Urinary bladder (tissue), 4 donors: ENCODE data around the gene LZIC. TPM values are rescaled to one million over a fixed set of nuclear protein-coding genes. Genes with fewer than 3 reads are reported as not detected.
A peak's percentile ranks its signal among the peaks of the same experiment; 100 is the strongest.
"Not testable (repeated sequence)": the region's sequence is repeated elsewhere in the genome, so short reads cannot be mapped to it uniquely, and the experiment has no call there.

Source experiments
- DNase-seq: peaks from one replicate; pipeline ENCODE4 v3.0.0-alpha.2; 2015; ENCODE audit errors: extremely low spot score
- H3K27ac ChIP-seq: one replicate; pipeline ENCODE4 v1.5.1; 2013; ENCODE audit warnings: low read depth, mild to moderate bottlenecking, moderate library complexity
- H3K36me3 ChIP-seq: one replicate; pipeline ENCODE4 v1.6.1; 2013; ENCODE audit warnings: mild to moderate bottlenecking, moderate library complexity; ENCODE audit not compliant: insufficient read depth
- H3K4me1 ChIP-seq: one replicate; pipeline ENCODE4 v1.6.1; 2013; ENCODE audit warnings: mild to moderate bottlenecking, moderate library complexity; ENCODE audit not compliant: insufficient read depth
- H3K4me3 ChIP-seq: one replicate; pipeline ENCODE4 v1.5.1; 2013; ENCODE audit warnings: low read depth, low read length
- WGBS: extraction: QIAGEN DNeasy Blood & Tissue Kit; methylation state at CpG from one replicate; pipeline ENCODE4 v1.1.7; 2013; 5-methylcytosine and 5-hydroxymethylcytosine counted together
- polyA plus RNA-seq: library from polyadenylated mRNA; stranded (reverse); fragments of 200-250 nt; gene quantifications from one replicate; pipeline ENCODE4 v1.2.3, GENCODE V29; 2013
- total RNA-seq: library from RNA; depleted of rRNA; stranded (reverse); fragments of >200 nt; gene quantifications from one replicate; pipeline ENCODE4 v1.2.3, GENCODE V29; 2014
- donor health status: healthy with polysubstance abuse.
- donor health status: healthy.

Gene LZIC
- total and polyA plus RNA-seq, 2 donors = 25.2 to 67.1 TPM

- no peak overlapping the region for H3K27ac ChIP-seq
- no peak overlapping the region for H3K4me3 ChIP-seq
- WGBS = 45% methylated on average over 5 of the region's 5 CpGs
- no peak for DNase-seq
- H3K4me1 ChIP-seq = no peaks in the 10 kb centered on the region
- no peaks in the 10 kb centered on the region for H3K36me3 ChIP-seq
Measured at GRCh38 chr1:9922342-9922741, 20.8 kb downstream of the LZIC start.

- WGBS = 93% methylated on average over 5 of the region's 5 CpGs
- Histone ChIP-seq H3K27ac (no peak overlapping the region), H3K4me1 (no peaks in the 10 kb centered on the region), H3K36me3 (no peaks in the 10 kb centered on the region), H3K4me3 (no peak overlapping the region)
- no peak for DNase-seq
Measured at GRCh38 chr1:9920606-9921005, 22.6 kb downstream of the LZIC start.

GRCh38 chr1:9917901-9918300 lies 25.3 kb downstream of the LZIC start:
- WGBS = 92% methylated on average over 1 of the region's 1 CpG
- no peak for DNase-seq
- H3K4me1 ChIP-seq = no peaks in the 10 kb centered on the region

GRCh38 chr1:9917495-9917894 lies 25.7 kb downstream of the LZIC start:
- H3K27ac ChIP-seq, H3K4me3 ChIP-seq, H3K36me3 ChIP-seq, DNase-seq, H3K4me1 ChIP-seq: not testable (repeated sequence)
- WGBS = 86% methylated on average over 3 of the region's 3 CpGs

More at GRCh38 chr1:9917901-9918300, 25.3 kb downstream of the LZIC start:
- no peak overlapping the region for H3K4me3 ChIP-seq
- no peak overlapping the region for H3K27ac ChIP-seq
- no peaks in the 10 kb centered on the region for H3K36me3 ChIP-seq

DNA sequence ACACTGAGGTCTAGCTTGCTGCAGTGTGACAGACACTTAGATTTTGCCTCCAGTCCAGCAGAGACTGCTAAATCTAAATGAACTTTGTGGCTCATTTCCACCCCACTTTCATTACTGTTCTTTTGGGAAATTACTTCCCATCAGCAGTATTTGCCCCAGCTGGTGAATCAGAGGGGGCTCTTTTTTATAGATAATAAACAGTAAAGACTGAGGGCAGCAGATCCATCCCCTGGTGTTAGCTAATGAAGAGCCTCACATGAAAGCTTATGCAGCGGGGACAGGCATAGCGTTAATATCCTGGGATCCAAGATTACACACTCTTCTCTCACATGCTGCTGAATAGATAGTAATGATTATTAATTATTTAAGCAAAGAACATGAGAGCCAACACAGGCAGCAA lies 26.7 kb downstream of the LZIC start:
- DNase-seq = no peak
- WGBS = 90% methylated on average over 2 of the region's 2 CpGs

GRCh38 chr1:9914610-9914937 lies 28.6 kb downstream of the LZIC start:
- no peaks in the 10 kb centered on the region for H3K36me3 ChIP-seq
- H3K4me1 ChIP-seq = no peaks in the 10 kb centered on the region
- no peak for DNase-seq
- 51% methylated on average over 2 of the region's 2 CpGs for WGBS
- no peak overlapping the region for H3K4me3 ChIP-seq
- no peak overlapping the region for H3K27ac ChIP-seq

More for the DNA sequence above, 26.7 kb downstream of the LZIC start:
- H3K4me1 ChIP-seq = no peaks in the 10 kb centered on the region
- no peaks in the 10 kb centered on the region for H3K36me3 ChIP-seq
- no peak overlapping the region for H3K4me3 ChIP-seq
- H3K27ac ChIP-seq = no peak overlapping the region

- no peaks in the 10 kb centered on the region for H3K36me3 ChIP-seq
- H3K4me3 ChIP-seq = no peak overlapping the region
- no peaks in the 10 kb centered on the region for H3K4me1 ChIP-seq
- no peak overlapping the region for H3K27ac ChIP-seq
- WGBS = 90% methylated on average over 12 of the region's 12 CpGs
- no peak for DNase-seq
Measured at GRCh38 chr1:9912264-9912936, 30.8 kb downstream of the LZIC start.

- no peaks in the 10 kb centered on the region for H3K36me3 ChIP-seq
- H3K4me1 ChIP-seq = no peaks in the 10 kb centered on the region
- peak overlapping the region; percentile 38 for H3K4me3 ChIP-seq
- peak overlapping the region; percentile 90 for H3K27ac ChIP-seq
- WGBS = under 1% methylated on average over 45 of the region's 45 CpGs
- peak; percentile 95 for DNase-seq
Measured at GRCh38 chr1:9910423-9911178, 32.6 kb downstream of the LZIC start.

- no peak for DNase-seq
- Histone ChIP-seq H3K27ac (peak within 1 kb of the TSS; percentile 90), H3K4me1 (no peaks in the 10 kb centered on the region), H3K36me3 (no peaks in the 10 kb centered on the region), H3K4me3 (peak within 1 kb of the TSS; percentile 96)
- under 1% methylated on average over 54 of the region's 55 CpGs for WGBS
Measured at GRCh38 chr1:9910076-9910422, 33.1 kb downstream of the LZIC start, which contains the start of gene CTNNBIP1. TSS of gene CTNNBIP1 (minus strand) at chr1:9910269. CDS start at chr1:9872064, 38,205 bp downstream.

DNA sequence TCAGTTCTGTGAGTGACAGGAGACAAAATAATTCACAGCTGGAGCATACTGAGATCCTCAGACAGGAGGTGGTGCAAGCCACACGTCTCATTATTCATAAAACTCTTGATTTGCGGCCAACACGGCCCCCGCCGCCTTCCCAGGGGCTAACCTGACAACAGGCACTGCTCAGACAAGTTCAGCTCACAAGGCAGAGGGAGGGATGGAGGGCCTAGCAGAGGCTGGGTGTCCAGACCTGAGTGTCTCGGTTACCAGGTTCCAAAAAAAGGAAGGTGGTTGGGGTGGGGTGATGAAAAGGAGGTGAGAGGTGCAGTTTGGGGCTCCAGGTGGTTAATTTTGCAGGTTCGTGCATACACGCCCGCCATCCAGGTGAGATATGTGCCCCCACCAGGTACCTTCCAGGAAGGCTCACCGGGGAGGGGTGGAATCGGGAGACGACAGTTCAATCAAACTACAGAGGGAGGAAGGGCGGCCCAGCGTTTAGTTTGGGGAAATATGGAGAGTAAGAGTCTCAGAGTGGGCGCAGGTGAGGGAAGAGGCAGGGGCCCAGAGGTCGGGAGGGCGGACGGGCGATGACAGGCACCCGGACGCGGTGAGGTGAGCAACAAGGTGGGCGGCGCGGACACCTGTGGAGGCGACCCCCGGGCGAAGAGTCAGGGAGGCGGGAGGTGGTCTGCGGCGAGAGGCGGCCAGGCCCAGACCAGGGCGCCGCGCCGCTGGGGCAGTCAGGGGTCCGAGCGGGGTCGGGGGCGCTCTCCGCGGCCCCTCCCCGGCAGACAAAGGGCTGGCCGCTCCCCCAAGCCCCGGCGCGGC lies 33.8 kb downstream of the LZIC start:
- DNase-seq = no peak
- no peaks in the 10 kb centered on the region for H3K36me3 ChIP-seq
- H3K27ac ChIP-seq = no peak overlapping the region
- H3K4me3 ChIP-seq = peak overlapping the region; percentile 96
- no peaks in the 10 kb centered on the region for H3K4me1 ChIP-seq
- WGBS = 2% methylated on average over 47 of the region's 47 CpGs

DNA sequence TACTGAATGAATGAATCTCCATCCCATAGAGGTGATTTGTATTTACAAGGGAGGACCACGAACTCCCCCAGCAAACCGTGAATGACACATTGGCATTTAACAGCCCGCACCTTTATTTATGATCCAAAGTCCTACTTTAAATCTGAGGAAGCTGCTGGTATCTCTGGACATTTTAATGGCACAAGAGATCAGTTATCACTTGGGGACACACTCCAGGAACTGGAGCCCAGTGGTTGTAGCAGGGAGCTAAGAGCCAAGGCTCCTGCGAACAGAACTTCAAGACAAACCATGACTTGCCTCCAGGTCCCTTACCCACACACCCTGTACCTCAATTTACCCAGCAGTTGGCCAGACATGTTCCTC lies 34.3 kb downstream of the LZIC start:
- no peaks in the 10 kb centered on the region for H3K36me3 ChIP-seq
- H3K27ac ChIP-seq = no peak overlapping the region
- DNase-seq = no peak
- H3K4me1 ChIP-seq = no peaks in the 10 kb centered on the region
- no peak overlapping the region for H3K4me3 ChIP-seq
- 56% methylated on average over 4 of the region's 4 CpGs for WGBS

- Histone ChIP-seq H3K27ac (no peak overlapping the region), H3K36me3 (no peaks in the 10 kb centered on the region), H3K4me1 (no peaks in the 10 kb centered on the region), H3K4me3 (no peak overlapping the region)
- WGBS = 81% methylated on average over 5 of the region's 5 CpGs
- no peak for DNase-seq
Measured at GRCh38 chr1:9907441-9907840, 35.8 kb downstream of the LZIC start.

- DNase-seq = no peak
- H3K4me1 ChIP-seq = no peaks in the 10 kb centered on the region
- H3K36me3 ChIP-seq = no peaks in the 10 kb centered on the region
- H3K27ac ChIP-seq = no peak overlapping the region
- 98% methylated on average over 2 of the region's 2 CpGs for WGBS
- no peak overlapping the region for H3K4me3 ChIP-seq
Measured at GRCh38 chr1:9906466-9906865, 36.7 kb downstream of the LZIC start.

GRCh38 chr1:9905010-9905409 lies 38.2 kb downstream of the LZIC start:
- Histone ChIP-seq H3K4me1 (no peaks in the 10 kb centered on the region), H3K27ac (no peak overlapping the region), H3K4me3 (no peak overlapping the region), H3K36me3 (no peaks in the 10 kb centered on the region)
- DNase-seq = no peak
- WGBS = 75% methylated on average over 4 of the region's 4 CpGs
